ENCODE results near the gene ZDHHC13. TPM values are rescaled to one million over a fixed set of nuclear protein-coding genes. Genes with fewer than 3 reads are reported as not detected.

Gene ZDHHC13
- total RNA-seq, 1 experiment from 2014 or later = 35.5 TPM

GRCh38 chr11:19168090-19168489 lies 51.1 kb downstream of the ZDHHC13 start:
- intact Hi-C loops (cut with micrococcal nuclease; ENCODE audit: unreplicated experiment) = no loop called here
- Histone ChIP-seq H4K20me1 (ENCODE audit: insufficient read depth) (no peaks in the 10 kb centered on the region), H2AFZ (no peak overlapping the region), H3K4me1 (replicated peaks; ENCODE audit: insufficient read depth) (no peaks in the 10 kb centered on the region), H3K79me2 (ENCODE audit: low read depth) (no peaks in the 10 kb centered on the region), H3K36me3 (ENCODE audit: low read depth) (peaks cover 48% of the 10 kb centered on the region), H3K27me3 (ENCODE audit: insufficient read depth, low read depth) (no peaks in the 10 kb centered on the region), H3K27ac (no peak overlapping the region), H3K4me3 (no peak overlapping the region), H3K9me3 (ENCODE audit: insufficient read depth, low read depth) (no peaks in the 10 kb centered on the region), H3K4me2 (no peak overlapping the region), H3F3A (ENCODE audit: insufficient read depth, low read depth) (no peaks in the 10 kb centered on the region; the same call in 1 of the 2 replicates), H3K9me2 (ENCODE audit: insufficient read depth) (no peaks in the 10 kb centered on the region)
- ChIA-PET POLR2A (ENCODE audit: unreplicated experiment) (no interaction called here), CTCF (no interaction called here)
- DNase-seq = no peak
- BruUV-seq (replicated peaks) = no TSS peak
- TF ChIP-seq CTCF (conservative IDR thresholded peaks at IDR 0.05) (no peak), EZH2 (IDR thresholded peaks at IDR 0.05; ENCODE audit: low read depth) (no peak)

- CTCF ChIA-PET = no interaction called here
- no peaks in the 10 kb centered on the region for H3K4me1 ChIP-seq (replicated peaks; ENCODE audit: insufficient read depth)
- peaks cover 55% of the 10 kb centered on the region for H3K36me3 ChIP-seq (ENCODE audit: low read depth)
- no peak for TF ChIP-seq EZH2 (IDR thresholded peaks at IDR 0.05; ENCODE audit: low read depth)
- no peak for TF ChIP-seq CTCF (conservative IDR thresholded peaks at IDR 0.05)
- no peak overlapping the region for H3K4me3 ChIP-seq
- no peak overlapping the region for H3K27ac ChIP-seq
- no peaks in the 10 kb centered on the region for H4K20me1 ChIP-seq (ENCODE audit: insufficient read depth)
- H3F3A ChIP-seq (ENCODE audit: insufficient read depth, low read depth) = peaks cover 15% of the 10 kb centered on the region; the same call in 1 of the 2 replicates
- no peaks in the 10 kb centered on the region; the same call in 1 of the 2 replicates for H3K9me3 ChIP-seq (ENCODE audit: insufficient read depth, low read depth)
- no peaks in the 10 kb centered on the region for H3K27me3 ChIP-seq (ENCODE audit: insufficient read depth, low read depth)
- POLR2A ChIA-PET (ENCODE audit: unreplicated experiment) = no interaction called here
- H3K9me2 ChIP-seq (ENCODE audit: insufficient read depth) = no peaks in the 10 kb centered on the region
- DNase-seq = no peak
- no peaks in the 10 kb centered on the region for H3K79me2 ChIP-seq (ENCODE audit: low read depth)
- no TSS peak for BruUV-seq (replicated peaks)
- intact Hi-C loops (cut with micrococcal nuclease; ENCODE audit: unreplicated experiment) = no loop called here
- H2AFZ ChIP-seq = no peak overlapping the region
- H3K4me2 ChIP-seq = no peak overlapping the region
These were observed 56.2 kb downstream of the ZDHHC13 start for GRCh38 chr11:19173004-19173689.

GRCh38 chr11:19173964-19174638 lies 57.1 kb downstream of the ZDHHC13 start:
- intact Hi-C loops (cut with micrococcal nuclease; ENCODE audit: unreplicated experiment) = no loop called here
- no TSS peak for BruUV-seq (replicated peaks)
- no peaks in the 10 kb centered on the region for H3K27me3 ChIP-seq (ENCODE audit: insufficient read depth, low read depth)
- no peak overlapping the region for H2AFZ ChIP-seq
- TF ChIP-seq EZH2 (IDR thresholded peaks at IDR 0.05; ENCODE audit: low read depth) (no peak), CTCF (conservative IDR thresholded peaks at IDR 0.05) (no peak)
- no peak overlapping the region for H3K4me3 ChIP-seq
- H3K79me2 ChIP-seq (ENCODE audit: low read depth) = no peaks in the 10 kb centered on the region
- no peak overlapping the region for H3K27ac ChIP-seq
- H3K4me1 ChIP-seq (replicated peaks; ENCODE audit: insufficient read depth) = no peaks in the 10 kb centered on the region
- no peak overlapping the region for H3K4me2 ChIP-seq
- ChIA-PET CTCF (no interaction called here), POLR2A (ENCODE audit: unreplicated experiment) (no interaction called here)
- no peaks in the 10 kb centered on the region for H3K9me2 ChIP-seq (ENCODE audit: insufficient read depth)
- H3F3A ChIP-seq (ENCODE audit: insufficient read depth, low read depth) = peaks cover 15% of the 10 kb centered on the region; the same call in 1 of the 2 replicates
- no peaks in the 10 kb centered on the region for H4K20me1 ChIP-seq (ENCODE audit: insufficient read depth)
- no peak for DNase-seq
- H3K9me3 ChIP-seq (ENCODE audit: insufficient read depth, low read depth) = no peaks in the 10 kb centered on the region; the same call in 1 of the 2 replicates
- peaks cover 48% of the 10 kb centered on the region for H3K36me3 ChIP-seq (ENCODE audit: low read depth)

All from PC-9 (cell line).